OCI-LY3 (cell line): ENCODE measurements around the gene NSL1.

Experiments used
- EZH2phosphoT487 ChIP-seq: fragments of 200-600 bp; shearing (Covaris generic); IDR thresholded peaks from 2 replicates; pipeline ENCODE4 v1.6.1; 2018; ENCODE audit warnings: antibody characterized with exemption, mixed run types, low read depth
- TF ChIP-seq, protein P1 (sequence below): fragments of 200-600, 300-600 bp; sonication (generic); IDR thresholded peaks from 2 replicates; pipeline ENCODE4 v1.5.1; 2014; ENCODE audit warnings: antibody characterized with exemption, low read length, low read depth

DNA sequence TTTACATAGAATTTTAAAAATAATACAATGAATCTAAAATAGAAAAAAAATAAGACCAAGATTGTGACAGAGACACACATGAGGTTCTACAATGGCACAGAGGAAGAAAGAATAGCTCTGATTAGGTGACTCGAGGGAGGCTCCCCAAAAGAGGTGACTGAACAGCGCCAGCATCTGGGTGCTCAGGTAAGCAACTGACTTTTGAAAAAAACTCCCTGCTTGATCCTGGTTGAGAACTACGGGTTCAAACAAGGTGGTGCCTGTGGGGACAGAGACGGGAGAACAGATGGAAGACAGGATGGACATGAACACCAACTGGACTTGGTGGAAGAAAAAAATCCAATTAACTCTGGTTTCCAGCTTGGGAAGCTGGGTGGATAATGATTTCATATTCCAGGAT lies 114.4 kb downstream of the NSL1 start:
- TF ChIP-seq, protein P1, sequence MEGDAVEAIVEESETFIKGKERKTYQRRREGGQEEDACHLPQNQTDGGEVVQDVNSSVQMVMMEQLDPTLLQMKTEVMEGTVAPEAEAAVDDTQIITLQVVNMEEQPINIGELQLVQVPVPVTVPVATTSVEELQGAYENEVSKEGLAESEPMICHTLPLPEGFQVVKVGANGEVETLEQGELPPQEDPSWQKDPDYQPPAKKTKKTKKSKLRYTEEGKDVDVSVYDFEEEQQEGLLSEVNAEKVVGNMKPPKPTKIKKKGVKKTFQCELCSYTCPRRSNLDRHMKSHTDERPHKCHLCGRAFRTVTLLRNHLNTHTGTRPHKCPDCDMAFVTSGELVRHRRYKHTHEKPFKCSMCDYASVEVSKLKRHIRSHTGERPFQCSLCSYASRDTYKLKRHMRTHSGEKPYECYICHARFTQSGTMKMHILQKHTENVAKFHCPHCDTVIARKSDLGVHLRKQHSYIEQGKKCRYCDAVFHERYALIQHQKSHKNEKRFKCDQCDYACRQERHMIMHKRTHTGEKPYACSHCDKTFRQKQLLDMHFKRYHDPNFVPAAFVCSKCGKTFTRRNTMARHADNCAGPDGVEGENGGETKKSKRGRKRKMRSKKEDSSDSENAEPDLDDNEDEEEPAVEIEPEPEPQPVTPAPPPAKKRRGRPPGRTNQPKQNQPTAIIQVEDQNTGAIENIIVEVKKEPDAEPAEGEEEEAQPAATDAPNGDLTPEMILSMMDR, result peak; percentile 54
- TF ChIP-seq EZH2phosphoT487, result no peak
